ENCODE results near the gene FARP1. TPM values are rescaled to one million over a fixed set of nuclear protein-coding genes. Genes with fewer than 3 reads are reported as not detected.
A peak's percentile ranks its signal among the peaks of the same experiment; 100 is the strongest.

The FARP1 gene
- total and polyA plus RNA-seq, 2 of the 13 experiments (the other 11 are each of a cell fraction or from before 2014, with no cell fraction given) = 70.6 to 126 TPM

DNA sequence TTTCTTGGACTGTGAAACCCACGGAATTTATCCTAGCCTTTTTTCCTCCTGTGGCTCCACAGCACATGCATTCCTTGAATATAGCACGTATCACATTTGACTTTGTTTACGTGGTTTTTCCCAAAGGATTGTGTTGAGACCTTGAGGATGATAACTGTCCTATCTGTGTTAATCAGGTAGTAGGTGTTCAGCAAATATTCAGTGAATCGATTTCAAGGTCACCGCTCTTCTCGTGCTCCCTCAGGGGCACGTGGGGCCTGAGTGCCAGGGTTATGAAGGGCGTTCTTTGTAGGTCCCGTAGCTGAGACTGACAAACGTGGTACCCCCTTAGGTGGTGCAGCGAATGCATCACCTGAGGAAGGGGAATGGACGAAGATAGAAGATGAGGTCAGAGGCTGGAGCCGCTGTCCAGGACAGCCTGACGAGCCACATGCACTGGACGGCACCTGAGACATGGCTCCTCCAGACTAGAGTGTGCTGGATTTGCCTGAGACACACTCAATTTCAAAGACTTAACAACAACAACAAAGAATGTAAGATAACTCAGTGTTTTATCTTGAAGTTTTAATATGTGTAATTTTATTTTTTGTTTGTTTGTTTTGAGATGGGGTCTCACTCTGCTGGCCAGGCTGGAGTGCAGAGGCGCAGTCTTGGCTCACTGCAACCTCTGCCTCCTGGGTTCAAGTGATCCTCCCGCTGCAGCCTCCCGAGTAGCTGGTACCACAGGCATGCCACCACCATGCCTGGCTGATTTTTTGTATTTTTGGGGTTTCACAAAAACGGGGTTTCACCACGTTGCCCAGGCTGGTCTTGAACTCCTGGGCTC, 165.4 kb downstream of the FARP1 start (continued):
- TF ChIP-seq RFX5 (IDR thresholded peaks at IDR 0.05; ENCODE audit: low read depth, low read length) = no peak
- peak; percentile 42; the same call in 1 of the 2 replicates for TF ChIP-seq HHEX (CRISPR knock-in tag; IDR thresholded peaks at IDR 0.05)
- TF ChIP-seq, protein P1, sequence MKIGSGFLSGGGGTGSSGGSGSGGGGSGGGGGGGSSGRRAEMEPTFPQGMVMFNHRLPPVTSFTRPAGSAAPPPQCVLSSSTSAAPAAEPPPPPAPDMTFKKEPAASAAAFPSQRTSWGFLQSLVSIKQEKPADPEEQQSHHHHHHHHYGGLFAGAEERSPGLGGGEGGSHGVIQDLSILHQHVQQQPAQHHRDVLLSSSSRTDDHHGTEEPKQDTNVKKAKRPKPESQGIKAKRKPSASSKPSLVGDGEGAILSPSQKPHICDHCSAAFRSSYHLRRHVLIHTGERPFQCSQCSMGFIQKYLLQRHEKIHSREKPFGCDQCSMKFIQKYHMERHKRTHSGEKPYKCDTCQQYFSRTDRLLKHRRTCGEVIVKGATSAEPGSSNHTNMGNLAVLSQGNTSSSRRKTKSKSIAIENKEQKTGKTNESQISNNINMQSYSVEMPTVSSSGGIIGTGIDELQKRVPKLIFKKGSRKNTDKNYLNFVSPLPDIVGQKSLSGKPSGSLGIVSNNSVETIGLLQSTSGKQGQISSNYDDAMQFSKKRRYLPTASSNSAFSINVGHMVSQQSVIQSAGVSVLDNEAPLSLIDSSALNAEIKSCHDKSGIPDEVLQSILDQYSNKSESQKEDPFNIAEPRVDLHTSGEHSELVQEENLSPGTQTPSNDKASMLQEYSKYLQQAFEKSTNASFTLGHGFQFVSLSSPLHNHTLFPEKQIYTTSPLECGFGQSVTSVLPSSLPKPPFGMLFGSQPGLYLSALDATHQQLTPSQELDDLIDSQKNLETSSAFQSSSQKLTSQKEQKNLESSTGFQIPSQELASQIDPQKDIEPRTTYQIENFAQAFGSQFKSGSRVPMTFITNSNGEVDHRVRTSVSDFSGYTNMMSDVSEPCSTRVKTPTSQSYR (CRISPR knock-in tag; IDR thresholded peaks at IDR 0.05; ENCODE audit: borderline replicate concordance) = no peak
- TF ChIP-seq TOPORS (CRISPR knock-in tag; IDR thresholded peaks at IDR 0.05) = no peak
- no peak for TF ChIP-seq ZNF225 (CRISPR knock-in tag; IDR thresholded peaks at IDR 0.05)
- no peak for TF ChIP-seq SMAD3 (CRISPR knock-in tag; IDR thresholded peaks at IDR 0.05)
- TF ChIP-seq, protein P2, sequence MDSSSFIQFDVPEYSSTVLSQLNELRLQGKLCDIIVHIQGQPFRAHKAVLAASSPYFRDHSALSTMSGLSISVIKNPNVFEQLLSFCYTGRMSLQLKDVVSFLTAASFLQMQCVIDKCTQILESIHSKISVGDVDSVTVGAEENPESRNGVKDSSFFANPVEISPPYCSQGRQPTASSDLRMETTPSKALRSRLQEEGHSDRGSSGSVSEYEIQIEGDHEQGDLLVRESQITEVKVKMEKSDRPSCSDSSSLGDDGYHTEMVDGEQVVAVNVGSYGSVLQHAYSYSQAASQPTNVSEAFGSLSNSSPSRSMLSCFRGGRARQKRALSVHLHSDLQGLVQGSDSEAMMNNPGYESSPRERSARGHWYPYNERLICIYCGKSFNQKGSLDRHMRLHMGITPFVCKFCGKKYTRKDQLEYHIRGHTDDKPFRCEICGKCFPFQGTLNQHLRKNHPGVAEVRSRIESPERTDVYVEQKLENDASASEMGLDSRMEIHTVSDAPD (CRISPR knock-in tag; IDR thresholded peaks at IDR 0.05) = no peak
- peak; percentile 44; the same call in 1 of the 2 replicates for TF ChIP-seq ERF (CRISPR knock-in tag; IDR thresholded peaks at IDR 0.05)
- TF ChIP-seq ZFP37 (CRISPR knock-in tag; IDR thresholded peaks at IDR 0.05; ENCODE audit: borderline replicate concordance) = no peak
- TF ChIP-seq MED8 (CRISPR knock-in tag; IDR thresholded peaks at IDR 0.05; ENCODE audit: insufficient replicate concordance) = peak; percentile 59
- TF ChIP-seq, protein P3, sequence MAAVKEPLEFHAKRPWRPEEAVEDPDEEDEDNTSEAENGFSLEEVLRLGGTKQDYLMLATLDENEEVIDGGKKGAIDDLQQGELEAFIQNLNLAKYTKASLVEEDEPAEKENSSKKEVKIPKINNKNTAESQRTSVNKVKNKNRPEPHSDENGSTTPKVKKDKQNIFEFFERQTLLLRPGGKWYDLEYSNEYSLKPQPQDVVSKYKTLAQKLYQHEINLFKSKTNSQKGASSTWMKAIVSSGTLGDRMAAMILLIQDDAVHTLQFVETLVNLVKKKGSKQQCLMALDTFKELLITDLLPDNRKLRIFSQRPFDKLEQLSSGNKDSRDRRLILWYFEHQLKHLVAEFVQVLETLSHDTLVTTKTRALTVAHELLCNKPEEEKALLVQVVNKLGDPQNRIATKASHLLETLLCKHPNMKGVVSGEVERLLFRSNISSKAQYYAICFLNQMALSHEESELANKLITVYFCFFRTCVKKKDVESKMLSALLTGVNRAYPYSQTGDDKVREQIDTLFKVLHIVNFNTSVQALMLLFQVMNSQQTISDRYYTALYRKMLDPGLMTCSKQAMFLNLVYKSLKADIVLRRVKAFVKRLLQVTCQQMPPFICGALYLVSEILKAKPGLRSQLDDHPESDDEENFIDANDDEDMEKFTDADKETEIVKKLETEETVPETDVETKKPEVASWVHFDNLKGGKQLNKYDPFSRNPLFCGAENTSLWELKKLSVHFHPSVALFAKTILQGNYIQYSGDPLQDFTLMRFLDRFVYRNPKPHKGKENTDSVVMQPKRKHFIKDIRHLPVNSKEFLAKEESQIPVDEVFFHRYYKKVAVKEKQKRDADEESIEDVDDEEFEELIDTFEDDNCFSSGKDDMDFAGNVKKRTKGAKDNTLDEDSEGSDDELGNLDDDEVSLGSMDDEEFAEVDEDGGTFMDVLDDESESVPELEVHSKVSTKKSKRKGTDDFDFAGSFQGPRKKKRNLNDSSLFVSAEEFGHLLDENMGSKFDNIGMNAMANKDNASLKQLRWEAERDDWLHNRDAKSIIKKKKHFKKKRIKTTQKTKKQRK (IDR thresholded peaks at IDR 0.05; ENCODE audit: low read length) = no peak
- TF ChIP-seq ZNF672 (CRISPR knock-in tag; IDR thresholded peaks at IDR 0.05) = no peak
- 0 out of 2 replicates have a peak, but pooled peaks have one; percentile 43 for TF ChIP-seq ZNF614 (CRISPR knock-in tag; IDR thresholded peaks at IDR 0.05; ENCODE audit: borderline replicate concordance)
- no peak for TF ChIP-seq ZNF10 (CRISPR knock-in tag; IDR thresholded peaks at IDR 0.05; ENCODE audit: borderline replicate concordance, low read depth)
- no peak for TF ChIP-seq ZNF33B (CRISPR knock-in tag; IDR thresholded peaks at IDR 0.05)
- TF ChIP-seq GABPA (IDR thresholded peaks at IDR 0.05; ENCODE audit: low read depth, low read length) = no peak
- TF ChIP-seq GABPA (CRISPR knock-in tag; IDR thresholded peaks at IDR 0.05; ENCODE audit: low read depth) = 0 out of 2 replicates have a peak, but pooled peaks have one; percentile 12
- TF ChIP-seq, protein P4, sequence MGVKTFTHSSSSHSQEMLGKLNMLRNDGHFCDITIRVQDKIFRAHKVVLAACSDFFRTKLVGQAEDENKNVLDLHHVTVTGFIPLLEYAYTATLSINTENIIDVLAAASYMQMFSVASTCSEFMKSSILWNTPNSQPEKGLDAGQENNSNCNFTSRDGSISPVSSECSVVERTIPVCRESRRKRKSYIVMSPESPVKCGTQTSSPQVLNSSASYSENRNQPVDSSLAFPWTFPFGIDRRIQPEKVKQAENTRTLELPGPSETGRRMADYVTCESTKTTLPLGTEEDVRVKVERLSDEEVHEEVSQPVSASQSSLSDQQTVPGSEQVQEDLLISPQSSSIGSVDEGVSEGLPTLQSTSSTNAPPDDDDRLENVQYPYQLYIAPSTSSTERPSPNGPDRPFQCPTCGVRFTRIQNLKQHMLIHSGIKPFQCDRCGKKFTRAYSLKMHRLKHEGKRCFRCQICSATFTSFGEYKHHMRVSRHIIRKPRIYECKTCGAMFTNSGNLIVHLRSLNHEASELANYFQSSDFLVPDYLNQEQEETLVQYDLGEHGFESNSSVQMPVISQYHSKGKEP (CRISPR knock-in tag; IDR thresholded peaks at IDR 0.05) = no peak
- TF ChIP-seq HOXA3 (CRISPR knock-in tag; IDR thresholded peaks at IDR 0.05) = peak; percentile 77
- no peak for TF ChIP-seq ZNF577 (CRISPR knock-in tag; IDR thresholded peaks at IDR 0.05; ENCODE audit: borderline replicate concordance, low read depth)
- TF ChIP-seq CBX2 (IDR thresholded peaks at IDR 0.05; ENCODE audit: low read depth, low read length) = no peak
- no peak for TF ChIP-seq CBX2 (CRISPR knock-in tag; IDR thresholded peaks at IDR 0.05; ENCODE audit: low read depth)

Measured in HepG2 (cell line).